GM21529 (cell line): ENCODE measurements around the gene TCF4.

ENCODE experiments used
- ATAC-seq: cut with Tn5 transposase; IDR thresholded peaks from one replicate; pipeline ENCODE4 v1.9.1; 2021; ENCODE audit not compliant: unreplicated experiment

TCF4 gene

GRCh38 chr18:55396267-55396905 is 191.6 kb downstream of the TCF4 start:
- ATAC-seq = no peak

DNA sequence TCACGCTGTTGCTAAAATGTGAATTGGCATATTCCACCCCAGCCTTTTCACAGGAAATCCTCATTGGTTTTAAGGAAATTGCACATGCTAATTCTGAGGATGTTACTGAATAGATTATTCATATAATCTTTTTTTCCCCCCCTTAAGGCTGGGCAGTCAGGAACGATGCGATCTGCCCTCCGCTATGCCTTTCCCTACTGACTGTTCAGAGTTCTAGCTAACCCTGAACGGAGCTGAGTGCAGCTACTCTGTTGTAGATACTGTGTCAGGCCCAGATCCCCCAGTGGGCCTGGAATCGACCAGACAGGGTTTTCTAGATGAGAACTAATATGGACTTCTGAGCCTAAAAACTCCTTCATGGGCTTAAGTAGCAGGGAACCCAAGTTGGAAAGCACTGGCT is 192.2 kb downstream of the TCF4 start:
- ATAC-seq = no peak

- ATAC-seq = no peak
Observed at GRCh38 chr18:55390898-55391297, 197.1 kb downstream of the TCF4 start.

GRCh38 chr18:55387139-55387984 is 200.6 kb downstream of the TCF4 start:
- no peak for ATAC-seq

- no peak for ATAC-seq
Observed at GRCh38 chr18:55386545-55386944, 201.4 kb downstream of the TCF4 start.

- ATAC-seq = no peak
Observed at GRCh38 chr18:55385770-55386169, 202.2 kb downstream of the TCF4 start.

- ATAC-seq = no peak
Observed at GRCh38 chr18:55384551-55385275, 203.3 kb downstream of the TCF4 start.

DNA sequence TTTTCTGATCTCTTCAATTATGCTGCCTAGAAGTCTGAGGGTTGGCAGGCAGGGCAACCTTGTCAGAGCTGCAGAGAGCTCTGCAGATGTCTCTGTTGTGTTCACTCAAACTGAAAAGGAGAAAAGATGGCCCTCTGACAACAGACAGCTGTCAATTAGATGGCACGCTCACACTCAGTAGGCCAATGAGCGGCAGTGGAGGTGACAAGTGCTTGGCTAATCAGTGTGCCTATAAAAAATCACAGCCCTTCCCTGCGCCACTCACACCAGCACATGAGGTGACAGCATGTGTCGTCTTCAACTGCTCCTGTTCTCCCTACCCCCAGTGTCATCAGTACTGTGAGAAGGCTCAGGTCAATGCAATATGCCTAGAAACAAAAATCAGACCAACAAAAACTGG is 203.9 kb downstream of the TCF4 start:
- no peak for ATAC-seq

DNA sequence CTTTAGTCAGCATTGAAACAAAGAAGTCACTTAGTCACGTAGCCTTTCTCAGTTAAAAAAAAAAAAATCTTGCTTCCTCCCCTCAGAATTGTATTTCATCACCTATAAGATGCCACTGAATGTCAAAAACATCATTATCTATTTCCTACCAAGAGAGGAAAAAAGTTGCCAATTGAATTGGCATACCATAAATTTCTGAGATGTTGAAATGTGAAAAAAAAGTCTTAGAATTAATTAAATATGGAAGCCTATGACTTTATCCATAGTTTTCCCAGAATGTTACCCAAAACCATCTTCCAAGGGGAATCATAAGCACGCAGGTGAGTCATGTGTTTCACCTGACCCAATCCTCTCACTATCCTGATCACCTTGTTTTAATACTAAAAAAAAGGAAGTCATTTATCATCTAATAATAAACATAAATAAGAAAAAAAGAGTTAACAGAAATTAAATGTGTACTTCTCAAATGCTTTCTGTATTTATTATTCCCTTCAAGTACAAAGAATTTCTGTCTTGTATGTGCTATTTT is 205.7 kb downstream of the TCF4 start:
- no peak for ATAC-seq

- no peak for ATAC-seq
Observed at GRCh38 chr18:55381277-55381676, 206.7 kb downstream of the TCF4 start.

- no peak for ATAC-seq
Observed at GRCh38 chr18:55380589-55380988, 207.4 kb downstream of the TCF4 start.

GRCh38 chr18:55376387-55376786 is 211.6 kb downstream of the TCF4 start:
- ATAC-seq = peak; percentile 99

DNA sequence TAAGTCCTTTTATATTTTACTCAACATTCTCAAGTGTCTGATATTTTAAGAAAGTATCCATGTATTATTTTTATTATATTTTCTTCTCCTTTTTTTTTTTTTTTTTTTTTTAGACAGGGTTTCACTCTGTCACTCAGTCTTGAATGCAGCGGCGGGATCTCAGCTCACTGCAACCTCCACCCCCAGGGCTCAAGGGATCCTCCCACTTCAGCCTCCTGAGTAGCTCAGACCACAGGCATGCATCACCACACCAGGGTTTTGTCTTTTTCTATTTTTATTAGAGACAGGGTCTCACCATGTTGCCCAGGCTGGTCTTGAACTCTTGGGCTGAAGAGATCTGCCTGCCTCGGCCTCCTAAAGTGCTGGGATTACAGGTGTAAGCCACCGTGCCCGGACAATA is 212.1 kb downstream of the TCF4 start:
- peak; percentile 9 for ATAC-seq

GRCh38 chr18:55374741-55375140 is 213.3 kb downstream of the TCF4 start:
- no peak for ATAC-seq

DNA sequence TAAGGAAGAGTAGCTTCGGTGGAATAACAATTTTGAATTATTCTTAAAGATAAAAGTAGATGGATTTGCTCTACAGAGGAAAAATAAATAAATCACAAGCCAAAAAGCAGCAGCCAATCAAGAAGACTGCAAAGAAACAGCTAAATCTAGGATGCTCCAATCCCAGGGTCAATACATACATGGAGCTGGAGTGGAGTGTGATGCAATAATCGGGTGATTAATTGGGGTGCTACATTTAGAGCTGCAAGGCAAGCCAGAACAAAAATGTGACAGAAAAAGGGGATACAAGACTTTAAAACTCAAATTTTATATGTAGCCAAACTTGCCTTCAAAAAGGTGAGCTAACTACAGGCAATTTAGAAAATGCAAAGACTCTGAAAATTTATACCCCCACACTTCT is 215.8 kb downstream of the TCF4 start:
- ATAC-seq = no peak

DNA sequence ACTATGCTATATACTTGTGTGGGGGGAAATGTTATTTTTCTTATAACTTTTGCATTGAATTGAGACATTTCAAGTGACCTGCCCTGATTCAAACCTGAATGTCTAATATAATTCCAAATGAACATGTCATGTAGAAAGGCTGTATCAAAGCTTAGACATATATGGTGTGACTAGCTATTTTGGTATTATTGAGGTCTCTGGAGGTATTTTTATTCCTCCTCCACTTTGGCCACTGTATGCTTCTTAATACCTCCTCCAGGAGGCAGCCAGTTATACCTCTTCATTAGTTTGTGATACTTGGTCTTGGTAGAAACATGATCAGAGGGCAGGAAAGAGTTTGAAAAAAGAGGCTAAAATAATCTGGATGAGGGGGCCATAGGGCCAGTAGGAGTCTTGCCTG is 217.1 kb downstream of the TCF4 start:
- no peak for ATAC-seq

- ATAC-seq = no peak
Observed at GRCh38 chr18:55369346-55369745, 218.6 kb downstream of the TCF4 start.

DNA sequence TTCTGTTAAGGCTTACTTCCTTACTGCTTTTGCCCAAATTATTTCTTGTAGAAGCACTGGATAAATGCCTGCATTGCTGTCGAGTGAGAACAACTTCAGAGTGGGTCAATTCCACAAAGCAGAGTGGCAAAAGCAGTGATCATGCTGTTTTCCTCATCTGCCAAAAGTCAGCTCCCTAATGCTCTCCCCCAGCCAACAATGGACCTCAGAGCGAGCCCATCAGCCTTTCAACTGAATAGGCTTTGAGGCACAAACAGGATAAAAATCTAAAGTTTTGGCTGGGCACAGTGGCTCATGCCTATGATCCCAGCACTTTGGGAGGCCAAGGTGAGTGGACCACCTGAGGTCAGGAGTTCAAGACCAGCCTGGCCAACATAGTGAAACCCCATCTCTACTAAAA is 222.7 kb downstream of the TCF4 start:
- no peak for ATAC-seq

DNA sequence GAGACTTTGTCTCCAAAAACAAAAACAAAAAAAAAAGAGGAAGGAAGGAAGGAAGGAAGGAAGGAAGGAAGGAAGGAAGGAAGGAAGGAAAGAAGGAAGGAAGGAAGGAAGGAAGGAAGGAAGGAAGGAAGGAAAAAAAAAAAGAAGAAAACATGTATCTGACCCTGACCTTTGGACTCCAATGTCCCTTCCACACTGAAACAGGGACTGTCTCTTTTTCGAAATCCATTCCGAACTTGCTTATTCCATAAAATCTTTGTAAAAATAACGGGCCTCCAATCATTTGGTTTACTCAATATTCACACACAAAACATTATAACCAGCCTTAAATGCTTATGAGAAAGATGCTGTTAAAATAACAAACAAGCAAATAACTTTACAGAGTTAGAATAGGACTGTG is 225.7 kb downstream of the TCF4 start:
- no peak for ATAC-seq

GRCh38 chr18:55361492-55362250 is 226.3 kb downstream of the TCF4 start:
- ATAC-seq = no peak

- ATAC-seq = no peak
Observed at GRCh38 chr18:55360061-55360460, 227.9 kb downstream of the TCF4 start.
